Left lung (tissue), 10 donors: ENCODE data around the gene STUB1. TPM values are rescaled to one million over a fixed set of nuclear protein-coding genes. Genes with fewer than 3 reads are reported as not detected.

ENCODE experiments used
- ATAC-seq: fragments of 200-7000 bp; cut with Tn5 transposase; one replicate; pipeline ENCODE4 v1.9.1; 2020; ENCODE audit warnings: moderate library complexity
- DNase-seq, 4 donors: peaks; one replicate each; pipeline ENCODE4 v3.0.0-alpha.2; 2013 to 2020
- H3K27ac ChIP-seq, 2 donors: fragments of 200-600 bp; sonication (generic) in 1 of 2; one replicate each; pipeline versions ENCODE4 v1.5.0 to v1.8.0; 2020 to 2021
- H3K27me3 ChIP-seq, 2 donors: fragments of 200-600 bp; sonication (generic) in 1 of 2; one replicate each; pipeline versions ENCODE4 v1.5.0 to v1.8.0; 2020 to 2021
- H3K36me3 ChIP-seq, 2 donors: fragments of 200-600 bp; sonication (generic) in 1 of 2; one replicate each; pipeline versions ENCODE4 v1.5.0 to v1.8.0; 2020 to 2021
- H3K4me1 ChIP-seq, 2 donors: fragments of 200-600 bp; one replicate each; pipeline ENCODE4 v1.8.0; 2021
- H3K4me3 ChIP-seq, 2 donors: fragments of 200-600 bp; sonication (generic) in 1 of 2; one replicate each; pipeline versions ENCODE4 v1.5.0 to v1.8.0; 2020 to 2021; ENCODE audit warnings: mild to moderate bottlenecking in 1 of 2
- H3K9me3 ChIP-seq, 2 donors: fragments of 200-600 bp; sonication (generic) in 1 of 2; one replicate each; pipeline versions ENCODE4 v1.5.0 to v1.8.0; 2020 to 2021
- CTCF ChIP-seq, 2 donors: fragments of 200-600 bp; sonication (generic) in 1 of 2; IDR thresholded peaks; one replicate each; pipeline versions ENCODE4 v1.5.0 to v1.8.0; 2021; ENCODE audit warnings: antibody characterized with exemption in 2 of 2
- intact Hi-C, 2 donors: fragments of 100-400 bp; cut with DNase I; formaldehyde crosslinking; loops; one replicate each; pipeline versions ENCODE4 v1.11.2 to v1.14.2; 2022
- polyA plus RNA-seq, 6 donors: library from polyadenylated mRNA; unstranded; fragments of 120-200 nt; gene quantifications; one replicate each; pipeline ENCODE4 v1.2.1, GENCODE V29; 2013; ENCODE audit not compliant: insufficient read length in 6 of 6
- total RNA-seq, 2 donors: library from RNA; stranded (reverse); fragmentation: NEBNext Ultra II Directional; extraction: Animal tissue kit (Norgen Biotek cat#: 25700); gene quantifications; one replicate each; pipeline ENCODE4 v1.2.1, GENCODE V29; 2021
- donor health status: DM: no; HTN: yes; CAD: no.
- donor health status: DM: no; HTN: no; CAD: no.

The STUB1 gene
- total and polyA plus RNA-seq, 8 donors, result 92.9 to 143 (median 108) TPM

GRCh38 chr16:727291-727977 lies 47.2 kb downstream of the STUB1 start:
- H3K9me3 ChIP-seq, result no peaks in the 10 kb centered on the region
- H3K27me3 ChIP-seq, result peaks cover 0 to 45% of the 10 kb centered on the region in 2 donors
- no peak overlapping the region for H3K27ac ChIP-seq
- DNase-seq (no peak), ATAC-seq (peak; percentile 8)
- peak overlapping the region; percentile 24 to 49 for H3K4me3 ChIP-seq
- no peak for TF ChIP-seq CTCF (IDR thresholded peaks at IDR 0.05)
- intact Hi-C loops, result no loop called here
- H3K36me3 ChIP-seq, result peaks cover 0 to 28% of the 10 kb centered on the region in 2 donors
- H3K4me1 ChIP-seq, result peaks cover 12 to 29% of the 10 kb centered on the region in 2 donors

GRCh38 chr16:728131-728889 lies 48.1 kb downstream of the STUB1 start:
- Histone ChIP-seq H3K9me3 (no peaks in the 10 kb centered on the region), H3K4me1 (peaks cover 12 to 29% of the 10 kb centered on the region in 2 donors), H3K27me3 (peaks cover 0 to 45% of the 10 kb centered on the region in 2 donors), H3K36me3 (peaks cover 0 to 36% of the 10 kb centered on the region in 2 donors), H3K4me3 (peak overlapping the region; percentile 24 to 49), H3K27ac (no peak overlapping the region)
- intact Hi-C loops, result no loop called here
- ATAC-seq (peak; percentile 67), DNase-seq (peak in 2 of 4 donors; percentile 82 to 88)
- no peak for TF ChIP-seq CTCF (IDR thresholded peaks at IDR 0.05)

GRCh38 chr16:728890-729744 lies 48.9 kb downstream of the STUB1 start:
- Histone ChIP-seq H3K9me3 (no peaks in the 10 kb centered on the region), H3K27ac (no peak overlapping the region), H3K4me1 (peaks cover 12 to 29% of the 10 kb centered on the region in 2 donors), H3K27me3 (peaks cover 0 to 45% of the 10 kb centered on the region in 2 donors), H3K4me3 (no peak overlapping the region), H3K36me3 (peaks cover 0 to 44% of the 10 kb centered on the region in 2 donors)
- intact Hi-C loops, result no loop called here
- DNase-seq (no peak), ATAC-seq (no peak)
- TF ChIP-seq CTCF (IDR thresholded peaks at IDR 0.05), result no peak

- Histone ChIP-seq H3K36me3 (peaks cover 0 to 53% of the 10 kb centered on the region in 2 donors), H3K4me3 (no peak overlapping the region), H3K4me1 (peaks cover 12 to 29% of the 10 kb centered on the region in 2 donors), H3K27me3 (peaks cover 0 to 45% of the 10 kb centered on the region in 2 donors), H3K9me3 (no peaks in the 10 kb centered on the region), H3K27ac (no peak overlapping the region)
- intact Hi-C loops, result no loop called here
- TF ChIP-seq CTCF (IDR thresholded peaks at IDR 0.05), result no peak
- ATAC-seq (no peak), DNase-seq (peak in 1 of 4 donors; percentile 78)
Observed at GRCh38 chr16:729768-730665, 49.8 kb downstream of the STUB1 start.
